Posterior vena cava (tissue), 2 donors: ENCODE data around the gene NTM. TPM values are rescaled to one million over a fixed set of nuclear protein-coding genes. Genes with fewer than 3 reads are reported as not detected.

ENCODE experiments used
- DNase-seq: peaks from one replicate; pipeline ENCODE4 v3.0.0-alpha.2; 2020; ENCODE audit warnings: low spot score
- intact Hi-C, 2 donors: fragments of 100-400 bp; cut with DNase I; formaldehyde crosslinking; loops; one replicate each; pipeline versions ENCODE4 v1.14.1 to v1.14.2; 2022 to 2023
- total RNA-seq, 2 donors: library from RNA; stranded (reverse); fragmentation: NEBNext Ultra II Directional; extraction: Animal tissue kit (Norgen Biotek cat#: 25700); gene quantifications; one replicate each; pipeline ENCODE4 v1.2.1, GENCODE V29; 2021
- donor health status: DM: yes; HTN: yes; CAD: no.
- donor health status: DM: yes; HTN: yes; CAD: no.

The NTM gene
- total RNA-seq, 2 donors from 2014 or later: 8.2 to 16.1 TPM

- no peak for DNase-seq
- intact Hi-C loops: no loop called here
These were observed 238.9 kb downstream of the NTM start for GRCh38 chr11:131609337-131609736.

- no peak for DNase-seq
- intact Hi-C loops: no loop called here
These were observed 239.5 kb downstream of the NTM start for GRCh38 chr11:131609921-131610320.

- DNase-seq: no peak
- intact Hi-C loops: no loop called here
These were observed 240.9 kb downstream of the NTM start for GRCh38 chr11:131611322-131611721.

- intact Hi-C loops: no loop called here
- DNase-seq: no peak
These were observed 242.1 kb downstream of the NTM start for GRCh38 chr11:131612533-131612932.

- intact Hi-C loops: no loop called here
- no peak for DNase-seq
These were observed 244.2 kb downstream of the NTM start for GRCh38 chr11:131614631-131615030.

GRCh38 chr11:131615611-131616010, 245.2 kb downstream of the NTM start:
- no peak for DNase-seq
- intact Hi-C loops: no loop called here

- intact Hi-C loops: no loop called here
- no peak for DNase-seq
These were observed 246.2 kb downstream of the NTM start for GRCh38 chr11:131616481-131617140.

- DNase-seq: no peak
- intact Hi-C loops: no loop called here
These were observed 247.8 kb downstream of the NTM start for GRCh38 chr11:131618201-131618600.

- intact Hi-C loops: loop anchor here in 1 of 2 donors (5.0 kb wide), 1 partner anchor 675 kb away; no protein-coding TSS in a partner anchor
- no peak for DNase-seq
These were observed 251.8 kb downstream of the NTM start for GRCh38 chr11:131622193-131622592.

- intact Hi-C loops: loop anchor here in 1 of 2 donors (5.0 kb wide), 1 partner anchor 677 kb away; no protein-coding TSS in a partner anchor
- DNase-seq: no peak
These were observed 254.1 kb downstream of the NTM start for GRCh38 chr11:131624531-131624930.

GRCh38 chr11:131626788-131627187, 256.4 kb downstream of the NTM start:
- DNase-seq: no peak
- intact Hi-C loops: no loop called here

GRCh38 chr11:131628739-131629138, 258.3 kb downstream of the NTM start:
- intact Hi-C loops: no loop called here
- no peak for DNase-seq

GRCh38 chr11:131629925-131630540, 259.6 kb downstream of the NTM start:
- intact Hi-C loops: no loop called here
- no peak for DNase-seq

- intact Hi-C loops: no loop called here
- DNase-seq: no peak
These were observed 262.6 kb downstream of the NTM start for GRCh38 chr11:131632971-131633370.

GRCh38 chr11:131633921-131634715, 263.7 kb downstream of the NTM start:
- DNase-seq: no peak
- intact Hi-C loops: no loop called here

GRCh38 chr11:131637469-131638175, 267.2 kb downstream of the NTM start:
- intact Hi-C loops: no loop called here
- no peak for DNase-seq

- DNase-seq: no peak
- intact Hi-C loops: no loop called here
These were observed 268.5 kb downstream of the NTM start for GRCh38 chr11:131638889-131639288.

GRCh38 chr11:131640320-131640719, 269.9 kb downstream of the NTM start:
- intact Hi-C loops: no loop called here

GRCh38 chr11:131642756-131643531, 272.5 kb downstream of the NTM start:
- no peak for DNase-seq
- intact Hi-C loops: no loop called here

More at GRCh38 chr11:131640320-131640719, 269.9 kb downstream of the NTM start:
- DNase-seq: no peak
